Memory B cell (primary cell): ENCODE measurements around the gene DESI1.
"Not testable (repeated sequence)": the region's sequence is repeated elsewhere in the genome, so short reads cannot be mapped to it uniquely, and the experiment has no call there.

Experiments used
- ATAC-seq: fragments of 150-1000 bp; cut with Tn5 transposase; 2 replicates; pipeline ENCODE4 v1.10.0; 2021; ENCODE audit warnings: low read depth, mild to moderate bottlenecking, moderate library complexity
- DNase-seq, 2 donors: peaks; one replicate each; pipeline ENCODE4 v3.0.0; 2022; ENCODE audit warnings: low spot score in 2 of 2
- H3K27ac Mint-ChIP-seq: one replicate; pipeline ENCODE4 v1.8.0; 2022; ENCODE audit warnings: mild to moderate bottlenecking, moderate library complexity, mixed read lengths
- H3K27me3 Mint-ChIP-seq: one replicate; pipeline ENCODE4 v1.8.0; 2022; ENCODE audit warnings: mixed read lengths
- H3K36me3 Mint-ChIP-seq: one replicate; pipeline ENCODE4 v1.8.0; 2022; ENCODE audit warnings: mild to moderate bottlenecking, mixed read lengths
- H3K4me1 Mint-ChIP-seq: one replicate; pipeline ENCODE4 v1.8.0; 2022; ENCODE audit warnings: mixed read lengths
- H3K4me3 Mint-ChIP-seq: one replicate; pipeline ENCODE4 v1.8.0; 2022; ENCODE audit warnings: mild to moderate bottlenecking, moderate library complexity, mixed read lengths
- H3K9me3 Mint-ChIP-seq: one replicate; pipeline ENCODE4 v1.8.0; 2022; ENCODE audit warnings: mixed read lengths

Gene DESI1

DNA sequence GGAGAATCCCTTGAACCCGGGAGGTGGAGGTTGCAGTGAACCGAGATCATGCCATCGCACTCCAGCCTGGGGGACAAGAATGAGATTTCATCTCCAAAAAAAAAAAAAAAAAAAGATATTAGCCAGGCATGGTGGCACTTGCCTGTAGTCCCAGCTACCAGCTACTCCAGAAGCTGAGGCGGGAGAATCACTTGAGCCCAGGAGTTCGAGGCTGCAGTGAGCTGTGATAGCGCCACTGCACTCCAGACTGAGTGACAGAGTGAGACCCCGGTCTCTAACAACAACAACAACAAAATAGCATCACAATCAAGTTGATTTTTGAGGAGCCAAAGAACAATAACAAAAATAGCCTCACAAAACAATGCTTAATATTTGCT, 33.5 kb downstream of the DESI1 start:
- H3K36me3 Mint-ChIP-seq = peaks cover 10% of the 10 kb centered on the region
- no peak overlapping the region for H3K4me3 Mint-ChIP-seq
- no peaks in the 10 kb centered on the region for H3K4me1 Mint-ChIP-seq
- no peak overlapping the region for H3K27ac Mint-ChIP-seq
- DNase-seq (no peak), ATAC-seq (no peak)
- H3K9me3 Mint-ChIP-seq = no peaks in the 10 kb centered on the region
- no peaks in the 10 kb centered on the region for H3K27me3 Mint-ChIP-seq

DNA sequence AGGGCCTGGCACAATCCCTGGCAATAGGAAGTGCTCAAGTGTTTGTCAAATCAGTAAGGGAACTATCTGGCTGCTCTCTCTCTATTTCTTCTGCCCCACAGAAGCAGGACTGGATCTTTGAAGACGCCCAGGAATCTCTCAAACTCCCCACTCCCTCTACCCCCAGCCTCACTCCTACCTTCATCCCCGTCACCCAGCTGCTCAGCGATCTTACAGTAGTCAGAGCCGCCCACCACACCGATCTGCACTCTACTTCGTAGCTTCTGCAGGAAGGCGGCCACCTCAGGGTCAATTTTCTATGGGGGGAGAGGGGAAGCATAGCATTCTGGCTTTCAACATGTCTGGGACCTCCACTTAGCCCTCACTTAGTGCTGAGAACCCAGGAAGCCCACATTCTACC, 34.9 kb downstream of the DESI1 start:
- Mint-ChIP-seq H3K4me1 (no peaks in the 10 kb centered on the region), H3K27ac (no peak overlapping the region), H3K27me3 (no peaks in the 10 kb centered on the region), H3K36me3 (peaks cover 11% of the 10 kb centered on the region), H3K4me3 (no peak overlapping the region), H3K9me3 (no peaks in the 10 kb centered on the region)
- DNase-seq = no peak
- ATAC-seq = no peak

DNA sequence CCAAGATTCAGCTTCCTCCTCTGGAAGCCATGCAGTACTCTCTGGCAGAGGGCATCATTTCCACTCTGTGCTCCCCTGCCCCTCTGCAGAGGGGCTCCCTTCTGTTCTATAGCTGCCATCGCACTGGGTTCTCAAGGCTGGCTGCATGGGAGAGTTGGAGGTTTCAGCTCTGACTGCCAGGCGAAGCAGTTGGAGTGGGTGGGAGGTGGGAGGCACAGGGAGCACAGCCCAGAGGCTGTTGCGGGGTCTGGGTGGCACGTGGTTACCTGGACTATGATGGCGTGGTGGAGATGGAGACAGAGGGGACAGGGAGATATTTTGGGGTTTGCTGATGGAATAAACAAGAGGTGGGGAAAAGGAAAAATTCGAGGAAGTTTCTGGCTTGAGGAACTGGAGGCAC, 36.0 kb downstream of the DESI1 start:
- H3K27me3 Mint-ChIP-seq = no peaks in the 10 kb centered on the region
- no peaks in the 10 kb centered on the region for H3K4me1 Mint-ChIP-seq
- no peak overlapping the region for H3K4me3 Mint-ChIP-seq
- no peaks in the 10 kb centered on the region for H3K9me3 Mint-ChIP-seq
- DNase-seq (no peak), ATAC-seq (no peak)
- H3K36me3 Mint-ChIP-seq = peaks cover 11% of the 10 kb centered on the region
- H3K27ac Mint-ChIP-seq = no peak overlapping the region

DNA sequence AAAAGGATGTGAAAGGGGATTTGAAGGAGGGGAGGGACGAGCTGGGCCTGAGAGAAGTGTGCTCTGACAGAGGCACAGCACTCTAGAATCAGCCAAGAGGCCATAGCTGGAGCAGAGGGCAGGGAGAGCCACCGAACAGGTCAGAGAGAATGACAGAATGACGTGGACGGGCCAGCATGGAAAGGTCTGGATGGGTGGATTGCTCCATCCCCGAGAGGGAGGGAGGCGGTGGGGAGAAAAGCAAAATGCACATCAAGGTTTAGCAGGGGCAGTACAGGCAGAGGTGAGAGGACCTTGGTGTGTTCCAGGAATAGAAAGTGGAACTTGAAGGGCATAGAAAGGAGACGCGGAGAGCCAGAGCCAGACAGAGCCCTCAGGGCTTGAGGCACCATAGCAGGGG, 38.1 kb downstream of the DESI1 start:
- Mint-ChIP-seq H3K36me3 (peaks cover 18% of the 10 kb centered on the region), H3K4me3 (no peak overlapping the region), H3K27ac (no peak overlapping the region), H3K9me3 (no peaks in the 10 kb centered on the region), H3K4me1 (peaks cover 2% of the 10 kb centered on the region), H3K27me3 (no peaks in the 10 kb centered on the region)
- ATAC-seq (no peak), DNase-seq (no peak)

DNA sequence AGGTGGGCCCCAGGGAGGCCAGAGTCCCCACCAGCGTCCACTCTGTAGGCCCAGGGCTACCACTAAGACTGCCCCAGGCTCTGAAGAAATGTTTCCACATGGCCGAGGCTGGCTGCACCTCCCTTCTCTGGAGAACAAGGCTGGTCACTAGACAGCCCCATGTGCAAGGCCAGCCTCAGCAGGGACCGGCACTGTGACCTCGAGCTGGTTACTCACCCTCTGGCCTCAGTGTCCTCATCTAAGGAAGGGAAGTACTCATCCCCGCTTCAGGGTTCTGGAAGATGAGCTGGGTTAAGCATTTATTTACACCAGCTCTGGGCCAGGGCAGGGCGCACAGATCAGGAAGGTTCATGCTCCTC, 40.9 kb downstream of the DESI1 start:
- no peaks in the 10 kb centered on the region for H3K27me3 Mint-ChIP-seq
- H3K4me1 Mint-ChIP-seq = peaks cover 2% of the 10 kb centered on the region
- ATAC-seq (no peak), DNase-seq (no peak)
- H3K9me3 Mint-ChIP-seq = no peaks in the 10 kb centered on the region
- H3K27ac Mint-ChIP-seq = no peak overlapping the region
- no peak overlapping the region for H3K4me3 Mint-ChIP-seq
- peaks cover 17% of the 10 kb centered on the region for H3K36me3 Mint-ChIP-seq

DNA sequence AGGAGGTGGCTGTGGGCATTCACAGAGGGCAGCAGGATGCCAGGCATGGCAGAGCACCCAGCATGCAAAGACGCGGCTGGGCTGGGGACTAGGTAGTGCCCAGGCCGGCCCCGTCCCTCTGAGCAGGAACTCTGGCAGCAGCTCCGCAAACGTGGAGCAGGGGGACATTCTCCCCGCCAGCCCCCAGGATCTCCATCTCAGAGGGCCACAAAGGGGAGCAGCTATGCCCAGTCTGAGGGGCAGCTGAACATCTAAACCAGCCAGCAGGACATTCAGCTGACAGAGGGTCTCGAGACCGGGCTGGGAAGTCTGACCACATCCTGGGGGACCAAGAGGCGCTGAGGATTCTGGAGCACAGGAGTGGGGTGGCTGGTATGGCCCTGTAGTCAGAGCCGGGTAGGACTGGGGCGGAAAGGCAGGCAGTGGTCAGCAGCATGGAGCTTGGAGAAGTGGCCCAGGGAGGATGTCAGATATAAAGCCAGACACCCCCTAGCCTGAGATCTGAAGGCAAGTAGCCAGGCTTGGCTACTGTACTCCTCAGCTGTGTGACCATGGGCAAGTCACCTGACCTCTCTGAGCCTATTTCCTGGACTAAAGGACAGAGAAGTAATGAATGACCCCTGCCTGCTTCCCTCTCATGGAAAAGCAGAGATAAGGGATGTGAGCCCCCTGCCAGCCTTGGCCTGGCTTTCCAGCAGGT, 41.4 kb downstream of the DESI1 start:
- Mint-ChIP-seq H3K9me3 (no peaks in the 10 kb centered on the region), H3K36me3 (peaks cover 17% of the 10 kb centered on the region), H3K27me3 (no peaks in the 10 kb centered on the region), H3K4me3 (no peak overlapping the region), H3K27ac (no peak overlapping the region), H3K4me1 (peaks cover 2% of the 10 kb centered on the region)
- no peak for DNase-seq
- ATAC-seq = no peak

DNA sequence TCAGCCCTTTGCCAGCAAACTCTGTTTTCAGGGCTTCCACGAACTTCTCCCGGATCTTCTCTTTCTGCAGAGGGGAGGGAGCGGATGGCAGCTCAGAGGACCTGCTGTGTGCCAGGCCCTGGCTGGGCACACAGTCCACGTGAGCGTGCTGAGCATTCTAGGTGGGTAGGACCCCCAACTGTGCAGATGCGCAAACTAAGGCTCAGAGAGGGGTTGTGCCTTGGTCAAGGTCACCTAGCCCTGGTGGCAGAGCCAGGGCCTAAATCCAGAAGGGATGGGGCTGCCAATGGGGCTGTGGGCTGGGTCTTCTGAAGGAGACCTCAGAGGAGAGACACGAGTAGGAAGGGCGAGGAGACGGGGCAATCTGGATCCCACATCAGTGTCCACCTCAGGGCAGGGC, 42.0 kb downstream of the DESI1 start:
- DNase-seq = no peak
- Mint-ChIP-seq H3K9me3 (no peaks in the 10 kb centered on the region), H3K27me3 (no peaks in the 10 kb centered on the region), H3K4me1 (peaks cover 2% of the 10 kb centered on the region), H3K27ac (no peak overlapping the region), H3K36me3 (peaks cover 17% of the 10 kb centered on the region), H3K4me3 (no peak overlapping the region)
- ATAC-seq = no peak

DNA sequence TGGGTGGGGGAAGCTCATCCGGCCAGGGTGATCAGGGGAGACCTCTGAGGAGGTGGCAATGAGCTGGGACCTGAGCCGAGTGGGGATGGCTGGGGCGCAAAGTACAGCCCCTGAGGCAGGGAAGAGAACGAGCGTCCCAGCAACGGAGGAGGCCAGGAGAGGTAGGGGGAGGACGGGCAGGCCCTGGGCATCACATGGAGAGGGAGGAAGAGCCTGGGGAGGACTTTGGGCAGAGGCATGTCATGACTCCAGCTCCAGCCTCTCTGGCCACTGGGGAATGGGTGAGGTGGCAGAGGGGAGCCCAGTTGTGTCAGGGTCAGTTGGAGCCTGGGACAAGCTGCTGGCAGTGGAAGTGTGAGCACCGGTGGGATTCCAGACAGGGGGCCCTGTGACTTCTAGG, 42.7 kb downstream of the DESI1 start:
- DNase-seq (no peak), ATAC-seq (no peak)
- Mint-ChIP-seq H3K36me3 (peaks cover 17% of the 10 kb centered on the region), H3K9me3 (no peaks in the 10 kb centered on the region), H3K27me3 (no peaks in the 10 kb centered on the region), H3K4me1 (peaks cover 2% of the 10 kb centered on the region), H3K4me3 (no peak overlapping the region), H3K27ac (no peak overlapping the region)

DNA sequence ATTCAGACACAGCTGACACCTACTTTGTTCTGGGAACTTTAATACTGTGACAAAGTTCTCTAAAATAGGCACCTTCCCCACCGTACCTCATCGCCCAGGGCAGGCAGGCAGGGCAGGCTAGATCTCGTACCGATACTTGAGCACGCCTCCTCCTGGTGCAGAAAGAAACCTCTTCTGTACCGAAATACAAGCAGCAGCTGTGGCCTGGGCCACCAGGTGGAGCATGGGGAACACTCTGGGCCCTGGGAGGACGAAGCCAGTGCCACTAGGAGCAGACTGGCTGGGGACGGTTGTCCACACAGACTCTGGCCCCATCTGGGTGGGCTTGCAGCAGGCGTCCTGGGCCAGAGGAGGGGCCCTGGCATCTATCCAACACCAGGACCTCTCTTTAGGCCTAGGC, 44.0 kb downstream of the DESI1 start:
- H3K4me1 Mint-ChIP-seq = peaks cover 2% of the 10 kb centered on the region
- no peak for DNase-seq
- peak; percentile 49 for ATAC-seq
- no peak overlapping the region for H3K27ac Mint-ChIP-seq
- no peak overlapping the region for H3K4me3 Mint-ChIP-seq
- H3K36me3 Mint-ChIP-seq = peaks cover 9% of the 10 kb centered on the region
- H3K9me3 Mint-ChIP-seq = no peaks in the 10 kb centered on the region
- no peaks in the 10 kb centered on the region for H3K27me3 Mint-ChIP-seq

DNA sequence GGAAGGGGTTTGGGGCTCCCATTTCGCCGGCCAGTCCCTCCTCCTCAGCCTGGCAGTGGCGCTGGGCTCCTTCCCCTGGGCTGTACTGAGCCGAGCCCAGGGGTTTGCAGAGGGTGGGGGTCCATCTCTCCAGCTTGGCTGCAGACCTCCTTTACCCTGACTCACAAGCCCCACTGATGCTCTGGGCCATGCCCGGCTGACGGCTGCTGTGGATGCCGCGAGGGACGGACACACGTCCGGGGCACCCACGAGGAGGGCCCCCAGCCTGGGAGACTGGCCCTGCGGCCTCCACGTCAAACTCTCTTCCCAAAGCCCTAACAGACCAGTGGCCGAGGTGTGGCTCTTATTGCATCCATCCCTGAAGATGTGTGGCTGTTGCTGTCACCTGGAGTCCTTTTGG, 45.3 kb downstream of the DESI1 start:
- no peak overlapping the region for H3K4me3 Mint-ChIP-seq
- H3K4me1 Mint-ChIP-seq = peaks cover 2% of the 10 kb centered on the region
- H3K27me3 Mint-ChIP-seq = no peaks in the 10 kb centered on the region
- ATAC-seq = no peak
- H3K9me3 Mint-ChIP-seq = no peaks in the 10 kb centered on the region
- H3K36me3 Mint-ChIP-seq = peaks cover 9% of the 10 kb centered on the region
- H3K27ac Mint-ChIP-seq = no peak overlapping the region
- no peak for DNase-seq

DNA sequence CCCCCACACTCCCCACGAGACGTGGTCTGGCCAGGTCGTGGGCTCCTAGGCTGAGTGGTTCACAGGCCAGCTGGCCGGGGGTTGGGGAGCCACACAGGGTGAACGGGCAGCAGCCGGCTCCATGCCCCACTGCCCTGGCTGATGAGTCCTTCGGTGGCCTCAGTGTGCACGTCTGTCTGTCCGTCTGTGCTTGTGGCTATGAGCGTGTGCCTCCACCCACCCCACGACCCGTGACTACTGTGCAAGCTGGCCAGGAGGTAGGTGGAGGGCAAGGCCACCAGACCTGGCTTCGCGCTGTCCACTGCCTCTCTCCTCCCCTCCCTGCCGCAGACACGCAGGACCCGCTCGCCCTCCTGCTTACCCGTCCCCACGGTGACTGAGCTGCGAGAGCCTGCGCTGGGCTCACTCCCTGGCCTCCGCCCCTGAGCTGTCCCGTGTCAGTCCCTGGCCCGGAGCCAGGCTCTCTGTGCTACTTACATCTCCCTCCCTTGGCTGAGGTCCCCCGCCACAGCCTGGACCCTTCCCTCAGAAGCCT, 45.9 kb downstream of the DESI1 start:
- Mint-ChIP-seq H3K4me3 (no peak overlapping the region), H3K27me3 (no peaks in the 10 kb centered on the region), H3K27ac (no peak overlapping the region), H3K36me3 (peaks cover 9% of the 10 kb centered on the region), H3K9me3 (no peaks in the 10 kb centered on the region), H3K4me1 (peaks cover 2% of the 10 kb centered on the region)
- DNase-seq (no peak), ATAC-seq (no peak)

DNA sequence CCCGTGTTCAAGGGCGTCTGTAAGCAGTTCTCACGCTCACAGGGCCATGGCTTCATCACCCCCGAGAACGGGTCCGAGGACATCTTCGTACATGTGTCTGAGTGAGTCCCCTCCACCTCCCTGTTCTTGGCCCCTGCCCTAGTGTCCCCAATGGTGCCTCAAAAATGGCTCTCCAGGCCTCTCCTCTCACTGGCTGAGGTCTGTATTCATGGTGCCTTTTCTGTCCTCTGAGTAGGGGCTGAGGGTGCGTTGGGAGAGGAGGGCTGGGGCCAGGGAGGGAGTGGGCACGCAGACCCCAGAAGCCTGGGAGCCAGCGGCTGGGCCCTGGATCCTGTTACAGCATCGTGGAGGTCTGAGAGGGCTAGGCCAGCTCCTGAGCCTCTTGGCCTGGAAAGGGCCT, 47.2 kb downstream of the DESI1 start:
- no peak overlapping the region for H3K4me3 Mint-ChIP-seq
- peaks cover 2% of the 10 kb centered on the region for H3K4me1 Mint-ChIP-seq
- no peaks in the 10 kb centered on the region for H3K27me3 Mint-ChIP-seq
- ATAC-seq (no peak), DNase-seq (no peak)
- H3K27ac Mint-ChIP-seq = no peak overlapping the region
- peaks cover 9% of the 10 kb centered on the region for H3K36me3 Mint-ChIP-seq
- H3K9me3 Mint-ChIP-seq = no peaks in the 10 kb centered on the region

DNA sequence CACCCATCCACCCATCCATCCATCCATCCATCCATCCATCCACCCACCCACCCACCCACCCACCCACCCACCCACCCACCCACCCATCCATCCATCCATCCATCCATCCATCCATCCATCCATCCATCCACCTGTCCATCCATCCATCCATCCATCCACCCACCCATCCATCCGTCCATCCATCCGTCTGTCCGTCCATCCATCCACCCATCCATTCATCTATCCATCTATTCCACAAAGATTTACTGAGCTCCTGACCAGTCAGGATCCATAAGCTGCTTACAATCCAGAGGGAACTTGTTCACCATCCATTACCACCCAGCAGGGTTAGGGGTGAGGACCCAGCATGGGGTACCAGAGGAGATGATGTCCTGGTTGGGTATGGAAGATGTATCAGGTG, 48.5 kb downstream of the DESI1 start:
- H3K36me3 Mint-ChIP-seq, H3K27ac Mint-ChIP-seq, DNase-seq, H3K4me3 Mint-ChIP-seq, H3K9me3 Mint-ChIP-seq, H3K4me1 Mint-ChIP-seq, ATAC-seq, H3K27me3 Mint-ChIP-seq: not testable (repeated sequence)

DNA sequence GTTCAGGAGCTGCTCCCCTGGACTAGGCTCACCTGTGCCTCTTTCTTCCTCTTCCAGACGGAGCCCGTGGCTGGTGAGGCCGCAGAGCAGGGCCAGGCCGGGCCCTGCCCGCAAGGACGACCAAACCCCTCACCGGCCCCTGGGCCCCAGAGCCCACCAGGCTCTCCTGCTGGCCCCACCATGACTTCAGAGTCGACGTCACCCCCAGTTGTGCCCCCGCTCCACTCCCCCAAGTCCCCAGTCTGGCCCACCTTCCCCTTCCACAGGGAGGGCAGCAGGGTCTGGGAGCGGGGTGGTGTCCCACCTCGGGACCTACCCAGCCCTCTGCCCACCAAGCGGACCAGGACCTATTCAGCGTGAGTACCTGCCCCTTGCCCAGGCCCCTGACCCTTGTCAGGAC, 49.1 kb downstream of the DESI1 start:
- Mint-ChIP-seq H3K4me1 (no peaks in the 10 kb centered on the region), H3K9me3 (no peaks in the 10 kb centered on the region), H3K36me3 (no peaks in the 10 kb centered on the region), H3K27ac (no peak overlapping the region), H3K4me3 (no peak overlapping the region), H3K27me3 (no peaks in the 10 kb centered on the region)
- DNase-seq (no peak), ATAC-seq (no peak)

DNA sequence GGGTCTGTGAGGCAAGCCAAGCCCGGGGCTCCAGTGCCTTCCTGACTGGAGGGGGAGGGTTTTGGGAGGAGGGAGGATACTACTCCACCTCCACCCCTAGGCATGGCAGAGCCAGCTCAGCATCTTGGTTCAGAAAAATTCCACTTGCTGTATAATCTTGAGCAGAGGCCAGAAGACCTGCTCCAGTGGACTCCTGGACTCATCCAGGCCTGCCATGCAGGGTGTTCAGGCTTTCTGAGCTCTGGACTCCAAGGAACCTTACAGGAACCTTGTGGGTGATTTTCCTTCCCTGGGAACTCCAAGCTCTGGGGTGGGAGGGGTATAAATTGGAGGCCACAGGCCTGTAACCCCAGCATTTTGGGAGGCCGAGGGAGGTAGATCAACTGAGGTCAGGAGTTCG, 50.6 kb downstream of the DESI1 start:
- Mint-ChIP-seq H3K4me3 (no peak overlapping the region), H3K27ac (no peak overlapping the region), H3K9me3 (no peaks in the 10 kb centered on the region), H3K36me3 (no peaks in the 10 kb centered on the region), H3K27me3 (no peaks in the 10 kb centered on the region), H3K4me1 (no peaks in the 10 kb centered on the region)
- ATAC-seq = no peak
- no peak for DNase-seq
